Fibroblast of skin of scalp (primary cell): ENCODE results near the gene DNAJC3. TPM values are rescaled to one million over a fixed set of nuclear protein-coding genes. Genes with fewer than 3 reads are reported as not detected.
"Not testable (repeated sequence)": the region's sequence is repeated elsewhere in the genome, so short reads cannot be mapped to it uniquely, and the experiment has no call there.

ENCODE experiments used
- DNase-seq: peaks from one replicate; pipeline ENCODE4 v3.0.0-alpha.2; 2013
- polyA plus RNA-seq, 2 experiments: library from polyadenylated mRNA; unstranded; fragments of 120-200 nt; gene quantifications; one replicate each; pipeline ENCODE4 v1.2.1, GENCODE V29; 2013; ENCODE audit not compliant: insufficient read length in 2 of 2

DNAJC3 gene, protein sequence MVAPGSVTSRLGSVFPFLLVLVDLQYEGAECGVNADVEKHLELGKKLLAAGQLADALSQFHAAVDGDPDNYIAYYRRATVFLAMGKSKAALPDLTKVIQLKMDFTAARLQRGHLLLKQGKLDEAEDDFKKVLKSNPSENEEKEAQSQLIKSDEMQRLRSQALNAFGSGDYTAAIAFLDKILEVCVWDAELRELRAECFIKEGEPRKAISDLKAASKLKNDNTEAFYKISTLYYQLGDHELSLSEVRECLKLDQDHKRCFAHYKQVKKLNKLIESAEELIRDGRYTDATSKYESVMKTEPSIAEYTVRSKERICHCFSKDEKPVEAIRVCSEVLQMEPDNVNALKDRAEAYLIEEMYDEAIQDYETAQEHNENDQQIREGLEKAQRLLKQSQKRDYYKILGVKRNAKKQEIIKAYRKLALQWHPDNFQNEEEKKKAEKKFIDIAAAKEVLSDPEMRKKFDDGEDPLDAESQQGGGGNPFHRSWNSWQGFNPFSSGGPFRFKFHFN
- polyA plus RNA-seq (2013, experiment 1 of 2; ENCODE audit: insufficient read length) = 39.6 TPM
- polyA plus RNA-seq (2013, experiment 2 of 2; ENCODE audit: insufficient read length) = 44.5 TPM

- peak; percentile 98 for DNase-seq
Measured at GRCh38 chr13:95676762-95677563, at the start of gene DNAJC3. Gene DNAJC3 (plus strand): TSS chr13:95677139. CDS start chr13:95677256, 117 bp downstream.

- peak; percentile 72 for DNase-seq
Measured at GRCh38 chr13:95627590-95627989, 49.3 kb upstream of the DNAJC3 start.

- no peak for DNase-seq
Measured at GRCh38 chr13:95628488-95628887, 48.5 kb upstream of the DNAJC3 start.

DNA sequence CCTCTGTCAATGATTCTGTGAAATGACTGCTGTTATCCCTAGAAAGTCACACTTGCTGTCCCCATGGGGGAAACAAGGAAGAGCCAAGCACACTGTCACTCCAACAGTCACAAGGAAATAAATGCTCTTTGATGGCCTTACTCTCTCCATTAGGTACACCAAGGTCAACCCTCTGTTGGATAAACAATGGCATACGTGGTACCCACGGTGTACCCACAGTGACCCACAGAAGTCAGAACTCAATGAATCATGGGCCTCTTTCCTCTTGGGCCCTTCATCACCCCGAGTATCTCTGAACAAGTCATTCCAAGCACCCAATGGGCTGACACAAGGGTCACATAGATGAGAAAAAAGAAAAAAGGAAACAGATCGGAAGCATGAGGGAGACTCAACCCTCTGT, 47.9 kb upstream of the DNAJC3 start:
- DNase-seq = no peak

GRCh38 chr13:95630593-95630992, 46.3 kb upstream of the DNAJC3 start:
- no peak for DNase-seq

GRCh38 chr13:95636853-95637252, 40.1 kb upstream of the DNAJC3 start:
- DNase-seq = no peak

GRCh38 chr13:95641291-95642027, 35.5 kb upstream of the DNAJC3 start:
- DNase-seq = no peak

DNA sequence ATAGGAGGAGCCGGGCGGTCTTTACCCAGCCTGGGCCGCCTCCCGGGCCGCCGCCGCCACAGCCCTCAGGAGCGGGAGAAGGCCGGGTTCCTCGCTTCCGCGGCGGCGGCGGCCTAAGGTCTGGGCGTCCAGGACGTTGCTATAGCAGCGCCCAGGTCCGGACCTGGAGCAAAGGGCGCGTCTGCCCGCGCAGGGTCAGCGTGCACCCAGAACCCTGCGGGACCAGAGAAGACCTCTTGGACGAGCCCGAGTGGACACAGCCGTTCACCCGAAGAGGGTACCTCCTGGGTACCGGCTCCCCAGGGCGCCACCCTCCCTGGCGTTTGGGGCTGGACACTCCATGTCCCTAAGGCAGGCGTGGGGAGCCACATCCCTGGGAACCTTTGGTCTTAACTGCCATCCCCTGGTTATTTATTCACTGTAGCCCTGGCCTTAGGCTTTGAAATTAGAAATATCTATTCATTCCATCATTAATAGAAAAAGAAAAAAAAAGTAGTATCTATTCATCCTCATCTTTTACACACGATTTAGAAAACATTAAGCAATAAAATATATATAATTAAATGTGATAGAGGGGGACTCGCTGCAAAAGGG, 34.8 kb upstream of the DNAJC3 start:
- peak; percentile 61 for DNase-seq

DNA sequence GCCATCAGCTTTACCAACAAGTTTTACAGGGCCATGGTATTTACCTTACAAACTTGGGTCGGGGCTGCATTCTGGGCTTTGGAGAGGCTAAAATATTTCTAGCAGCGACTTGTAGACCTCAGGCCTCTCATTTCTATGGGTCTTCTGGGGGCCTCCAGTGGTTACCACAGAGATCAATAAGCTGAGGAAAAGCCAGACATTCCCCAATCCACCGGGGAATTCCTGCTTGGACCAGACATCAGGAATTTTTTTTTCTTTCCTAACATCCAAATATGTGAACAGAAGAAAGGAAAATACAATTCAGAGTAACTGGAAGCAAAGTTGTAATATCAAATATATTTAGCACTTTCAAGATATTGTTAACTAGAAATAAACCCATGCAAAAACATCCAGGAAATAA, 33.9 kb upstream of the DNAJC3 start:
- peak; percentile 55 for DNase-seq

DNA sequence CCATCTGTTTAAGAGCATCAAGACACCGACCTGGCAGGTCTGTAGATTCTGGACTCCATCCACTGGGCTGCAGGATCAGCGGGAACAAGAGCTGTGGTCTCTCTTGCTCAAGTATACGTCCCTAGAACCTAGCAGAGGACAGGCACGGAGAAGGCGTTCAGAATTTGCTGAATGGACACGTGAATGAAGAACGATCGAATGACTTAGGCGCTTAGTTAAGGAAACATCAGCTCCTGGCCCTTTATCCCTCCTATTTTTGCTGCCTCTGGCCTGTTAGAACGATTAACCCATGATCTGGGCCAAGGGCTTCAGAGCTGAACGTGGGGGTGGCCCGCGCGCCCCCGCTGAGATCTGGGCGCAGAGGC, 33.4 kb upstream of the DNAJC3 start:
- DNase-seq = no peak

GRCh38 chr13:95643936-95644598, 32.9 kb upstream of the DNAJC3 start:
- DNase-seq = peak; percentile 37

- DNase-seq = peak; percentile 85
Measured at GRCh38 chr13:95644601-95645052, 32.3 kb upstream of the DNAJC3 start, which contains the start of gene DZIP1. Gene DZIP1 (minus strand): TSS chr13:95644706. CDS start chr13:95642029, 2,677 bp downstream.

DNA sequence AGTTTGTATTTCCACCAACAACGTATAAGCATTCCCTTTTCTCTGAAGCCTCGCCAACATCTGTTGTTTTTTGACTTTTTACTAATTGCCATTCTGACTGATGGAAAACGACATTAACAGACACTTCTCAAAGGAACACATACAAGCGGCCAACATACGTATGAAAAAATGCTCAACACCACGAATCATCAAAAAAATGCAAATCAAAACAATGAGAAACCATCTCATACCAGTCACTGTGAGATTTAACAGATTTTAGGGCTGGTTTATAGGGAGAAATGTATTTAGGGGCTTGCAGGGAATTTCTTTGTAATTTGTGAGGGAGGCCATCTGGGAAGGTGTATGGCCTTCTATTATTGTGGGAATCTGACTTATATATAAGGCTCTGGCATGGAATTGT, 29.6 kb upstream of the DNAJC3 start:
- DNase-seq = peak; percentile 43

DNA sequence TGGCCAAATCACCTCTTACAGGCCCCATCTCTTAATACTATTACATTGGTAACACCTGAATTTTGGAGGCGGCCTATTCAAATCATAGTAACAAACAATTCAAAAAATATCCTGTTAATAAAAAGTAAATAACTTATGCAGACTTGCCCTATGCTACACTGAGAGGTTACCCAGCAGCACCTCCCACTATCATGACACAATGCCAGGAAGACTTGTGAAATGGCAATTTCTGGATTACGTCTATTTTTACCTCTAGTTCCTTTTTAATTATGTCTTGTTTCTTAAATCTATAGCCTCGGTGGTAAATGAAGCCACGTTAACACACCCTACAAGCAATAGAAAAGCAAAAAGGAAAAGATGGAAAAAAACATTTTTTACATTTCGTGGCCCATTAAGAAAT, 26.2 kb upstream of the DNAJC3 start:
- DNase-seq = no peak

DNA sequence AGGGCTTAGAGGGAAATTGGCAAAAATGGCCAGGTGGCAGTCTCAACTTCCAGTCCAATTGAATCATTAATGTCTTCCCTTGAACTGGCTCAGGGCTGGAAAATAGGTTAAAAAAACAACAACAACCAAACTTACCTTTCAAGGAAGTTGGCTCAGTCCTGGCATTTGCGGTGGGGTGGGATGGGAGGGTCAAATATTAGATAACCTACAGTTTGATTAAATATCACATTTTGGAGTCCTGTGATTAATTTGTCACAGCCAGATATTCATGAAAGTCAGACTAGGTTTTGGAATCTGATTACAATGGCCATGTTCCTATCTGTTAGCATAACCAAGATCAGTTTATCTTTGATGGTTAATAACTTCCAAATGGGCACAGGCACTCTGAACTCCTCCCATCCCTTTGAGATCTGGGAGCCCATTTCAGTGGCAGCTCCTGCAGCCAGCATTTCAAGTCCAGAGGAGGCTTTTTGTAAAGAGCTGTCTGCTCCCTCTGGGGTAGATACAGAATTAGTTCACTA, 24.6 kb upstream of the DNAJC3 start:
- DNase-seq = no peak

GRCh38 chr13:95652821-95653220, 24.1 kb upstream of the DNAJC3 start:
- DNase-seq = no peak

DNA sequence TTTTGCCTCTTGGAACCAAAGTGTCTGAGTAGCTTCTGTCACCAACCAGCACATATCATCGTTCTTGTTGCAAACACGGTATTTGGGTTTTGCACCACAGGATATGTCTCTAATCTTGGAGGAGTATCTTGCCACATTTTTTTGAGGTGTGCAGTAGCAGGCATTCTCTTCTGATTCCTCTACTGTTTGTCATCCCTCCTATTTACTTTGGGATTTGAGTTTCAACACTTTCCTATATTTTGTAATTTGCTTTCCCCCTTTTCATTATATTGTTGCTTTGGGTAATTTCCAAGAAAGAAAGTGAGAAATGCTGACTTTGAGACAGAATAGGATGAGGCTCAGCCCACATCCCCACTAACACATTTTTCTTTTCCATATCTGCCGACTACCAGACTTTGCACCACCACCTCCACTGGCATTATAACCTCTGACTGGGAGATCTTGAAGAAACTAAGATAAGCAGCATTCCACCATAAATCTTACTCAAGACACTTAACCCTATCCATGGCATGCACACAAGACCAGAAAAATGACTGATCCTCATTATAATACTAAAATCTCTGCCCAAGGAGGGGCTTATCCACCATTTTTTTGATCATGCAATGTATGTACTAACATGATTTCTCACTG, 20.4 kb upstream of the DNAJC3 start:
- no peak for DNase-seq

GRCh38 chr13:95659500-95659899, 17.4 kb upstream of the DNAJC3 start:
- DNase-seq = no peak

DNA sequence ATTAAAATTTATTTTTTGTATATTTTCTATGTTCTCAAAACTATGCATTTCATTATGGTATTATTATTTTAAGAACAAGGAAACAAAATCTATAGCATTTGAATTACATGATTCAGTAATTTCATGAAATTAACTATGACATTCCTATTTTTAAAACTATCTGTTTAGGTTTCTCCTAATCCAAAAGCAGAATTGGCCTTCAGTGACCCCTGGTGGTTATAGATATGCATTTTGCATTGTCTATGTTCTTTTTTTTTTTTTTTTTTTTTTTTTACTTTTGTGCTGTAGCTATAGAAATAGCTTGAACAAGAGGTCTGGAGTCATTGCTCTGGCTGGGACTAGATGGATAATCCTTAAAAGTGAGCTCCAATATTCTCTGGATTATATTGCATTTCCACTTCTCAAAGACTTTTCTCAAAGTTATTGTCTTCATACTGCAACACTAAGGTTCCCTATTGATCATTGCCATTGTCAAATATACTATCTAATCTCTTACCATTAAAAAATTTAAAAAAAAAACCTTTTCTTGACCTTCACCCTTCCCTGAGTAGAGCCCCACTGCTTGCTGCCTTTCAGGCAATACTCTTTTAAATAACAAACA, 15.9 kb upstream of the DNAJC3 start:
- peak; percentile 68 for DNase-seq

DNA sequence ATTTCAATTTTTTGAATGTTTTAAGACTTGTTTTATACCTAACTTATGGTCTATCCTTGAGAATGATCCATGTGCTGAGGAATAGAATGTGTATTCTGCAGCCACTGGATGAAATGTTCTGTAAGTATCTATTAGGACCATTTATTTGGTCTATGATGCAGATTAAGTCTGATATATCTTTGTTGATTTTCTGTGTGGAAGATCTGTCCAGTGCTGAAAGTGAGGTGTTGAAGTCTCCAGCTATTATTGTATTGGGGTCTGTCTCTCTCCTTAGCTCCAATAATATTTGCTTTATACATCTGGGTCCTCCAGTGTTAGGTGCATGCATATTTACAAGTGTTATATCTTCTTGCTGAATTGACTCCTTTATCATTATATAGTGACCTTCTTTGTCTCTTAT, 9.7 kb upstream of the DNAJC3 start:
- not testable (repeated sequence) for DNase-seq
